Heart right ventricle (tissue), 16 donors: ENCODE data around the gene NECTIN1. TPM values are rescaled to one million over a fixed set of nuclear protein-coding genes. Genes with fewer than 3 reads are reported as not detected.

Experiments used
- ATAC-seq, 8 donors: fragments of 200-7000 bp; cut with Tn5 transposase; one replicate each; pipeline ENCODE4 v1.9.1; 2020; ENCODE audit warnings: mild to moderate bottlenecking in 8 of 8, moderate library complexity in 8 of 8, moderate number of reproducible peaks in 1 of 8
- DNase-seq, 2 donors: peaks; one replicate each; pipeline ENCODE4 v3.0.0-alpha.2; 2020
- H3K27ac ChIP-seq, 10 donors: fragments of 200-600 bp; sonication (generic) in 2 of 10; one replicate each; pipeline versions ENCODE4 v1.5.0 to v1.8.0; 2020 to 2022; ENCODE audit warnings: mild to moderate bottlenecking in 3 of 10
- H3K27me3 ChIP-seq, 7 donors: fragments of 200-600 bp; one replicate each; pipeline ENCODE4 v1.8.0; 2021 to 2022; ENCODE audit warnings: mild to moderate bottlenecking in 2 of 7
- H3K36me3 ChIP-seq, 9 donors: fragments of 200-600 bp; sonication (generic) in 1 of 9; one replicate each; pipeline versions ENCODE4 v1.5.0 to v1.8.0; 2020 to 2022; ENCODE audit warnings: mild to moderate bottlenecking in 2 of 9
- H3K4me1 ChIP-seq, 9 donors: fragments of 200-600 bp; sonication (generic) in 1 of 9; one replicate each; pipeline versions ENCODE4 v1.5.0 to v1.8.0; 2020 to 2022; ENCODE audit warnings: mild to moderate bottlenecking in 4 of 9
- H3K4me3 ChIP-seq, 10 donors: fragments of 200-600 bp; sonication (generic) in 2 of 10; one replicate each; pipeline versions ENCODE4 v1.5.0 to v1.8.0; 2020 to 2022; ENCODE audit warnings: mild to moderate bottlenecking in 7 of 10, moderate library complexity in 2 of 10
- H3K9me3 ChIP-seq, 11 donors: fragments of 200-600 bp in 10 of 11; sonication (generic) in 2 of 11; one replicate each; pipeline versions ENCODE4 v1.5.0 to v1.8.0; 2013 to 2022; ENCODE audit warnings: mild to moderate bottlenecking in 2 of 11, control low read depth in 1 of 11, moderate library complexity in 1 of 11
- CTCF ChIP-seq, 9 donors: fragments of 200-600 bp; sonication (generic) in 2 of 9; IDR thresholded peaks; one replicate each; pipeline versions ENCODE4 v1.5.0 to v1.8.0; 2021 to 2022; ENCODE audit warnings: antibody characterized with exemption in 9 of 9, mild to moderate bottlenecking in 5 of 9, moderate library complexity in 1 of 9
- WGBS, 2 donors: extraction: QIAGEN DNeasy Blood & Tissue Kit; methylation state at CpG; one replicate each; pipeline ENCODE4 v1.1.7; 2013; ENCODE audit warnings: inconsistent platforms in 1 of 2; 5-methylcytosine and 5-hydroxymethylcytosine counted together
- intact Hi-C, 10 donors: fragments of 100-400 bp; cut with DNase I; formaldehyde crosslinking; loops; one replicate each; pipeline versions ENCODE4 v1.11.1 to v1.14.2; 2022
- polyA plus RNA-seq, 2 donors: library from polyadenylated mRNA; stranded (reverse); fragments of 200-250 nt; gene quantifications; one replicate each; pipeline ENCODE4 v1.2.3, GENCODE V29; 2013
- total RNA-seq, 10 donors: library from RNA; stranded (reverse); fragmentation: NEBNext Ultra II Directional in 3 of 10; extraction: Animal tissue kit (Norgen Biotek cat#: 25700) in 3 of 10; gene quantifications; one replicate each; pipeline versions ENCODE4 v1.2.1 to v1.2.4, GENCODE V29; 2021 to 2023
- donor health status: Arrhythmogenic right ventricular cardiomyopathy.
- donor health status: ischemic (EF 13 %, LVEDD 7.1; RV severe dilation, severe dysfunction).
- donor health status: healthy with polysubstance abuse.
- donor health status: DM: no; HTN: yes; CAD: no.
- donor health status: DM: no; HTN: no; CAD: no.
- donor health status: ischemic (EF 25% LVEDD 6.9; RV normal size, moderate dysfunction).
- donor health status: ischemic (EF 25% LVEDD 5.7; RV mildly dilated, moderate dysfunction).
- donor health status: healthy.
- donor health status: DM: yes; HTN: yes; CAD: no.
- donor health status: Ischemic cardiomyopathy.
- donor health status: ischemic (EF 35%, LVEDD 5.7; RV mildly dilated, moderate dysfunction).
- donor health status: nonischemic (EF 11% LVEDD 7.7; RV severe dilation, severe dysfunction).
- donor health status: DM: yes; HTN: yes; CAD: no.
- donor health status: PGD.
- donor health status: ischemic (EF 29% LVEDD 5.4; RV normal size, mild dysfunction).
- donor health status: nonischemic (EF 23%, LVEDD 6.1; RV moderate dilation, normal function).

The NECTIN1 gene
- total and polyA plus RNA-seq, 12 donors, result 4.0 to 22.8 (median 10.4) TPM

- TF ChIP-seq CTCF (IDR thresholded peaks at IDR 0.05), result no peak
- Histone ChIP-seq H3K4me3 (no peak overlapping the region), H3K9me3 (no peaks in the 10 kb centered on the region), H3K27me3 (no peaks in the 10 kb centered on the region), H3K4me1 (peaks cover 11 to 46% (median 32%) of the 10 kb centered on the region in 9 donors), H3K27ac (peak overlapping the region in 1 of 10 donors; percentile 20), H3K36me3 (peaks cover 0 to 50% (median 0%) of the 10 kb centered on the region in 9 donors)
- intact Hi-C loops, result loop anchor here in 1 of 10 donors (5.0 kb wide), 1 partner anchor 46 kb away; no protein-coding TSS in a partner anchor
- 79 to 83% methylated on average over 10 of the region's 10 CpGs for whole genome bisulfite sequencing, 2 donors
- DNase-seq (no peak), ATAC-seq (no peak)
Measured at GRCh38 chr11:119676461-119677020, 52.5 kb downstream of the NECTIN1 start.

- TF ChIP-seq CTCF (IDR thresholded peaks at IDR 0.05), result peak in 1 of 9 donors; percentile 4
- DNase-seq (no peak), ATAC-seq (no peak)
- intact Hi-C loops, result loop anchor here in 1 of 10 donors (5.0 kb wide), 1 partner anchor 53 kb away; the partner anchor contains the start of gene NECTIN1
- Histone ChIP-seq H3K27ac (no peak overlapping the region), H3K4me3 (no peak overlapping the region), H3K4me1 (peaks cover 8 to 41% (median 27%) of the 10 kb centered on the region in 9 donors), H3K36me3 (peaks cover 0 to 50% (median 0%) of the 10 kb centered on the region in 9 donors), H3K9me3 (no peaks in the 10 kb centered on the region), H3K27me3 (no peaks in the 10 kb centered on the region)
- 72 to 82% methylated on average over 15 of the region's 15 CpGs for WGBS, 2 donors
Measured at GRCh38 chr11:119673759-119674336, 55.2 kb downstream of the NECTIN1 start.

- intact Hi-C loops, result loop anchor here in 1 of 10 donors (5.0 kb wide), 1 partner anchor 54 kb away; the partner anchor contains the start of gene NECTIN1
- DNase-seq, result no peak
- 87 to 92% methylated on average over 13 of the region's 13 CpGs for WGBS, 2 donors
- no peak for TF ChIP-seq CTCF (IDR thresholded peaks at IDR 0.05)
- Histone ChIP-seq H3K4me3 (no peak overlapping the region), H3K9me3 (no peaks in the 10 kb centered on the region), H3K4me1 (peaks cover 8 to 41% (median 27%) of the 10 kb centered on the region in 9 donors), H3K27me3 (no peaks in the 10 kb centered on the region), H3K27ac (peak overlapping the region in 4 of 10 donors; percentile 19 to 58 (median 34)), H3K36me3 (peaks cover 0 to 47% (median 0%) of the 10 kb centered on the region in 9 donors)
- ATAC-seq, result no peak
Measured at GRCh38 chr11:119673052-119673758, 55.8 kb downstream of the NECTIN1 start.

GRCh38 chr11:119672597-119672996 lies 56.4 kb downstream of the NECTIN1 start:
- intact Hi-C loops, result loop anchor here in 1 of 10 donors (5.0 kb wide), 1 partner anchor 55 kb away; the partner anchor contains the start of gene NECTIN1
- Histone ChIP-seq H3K4me3 (no peak overlapping the region), H3K9me3 (no peaks in the 10 kb centered on the region), H3K27ac (peak overlapping the region in 7 of 10 donors; percentile 3 to 58 (median 43)), H3K27me3 (no peaks in the 10 kb centered on the region), H3K4me1 (peaks cover 8 to 41% (median 27%) of the 10 kb centered on the region in 9 donors), H3K36me3 (peaks cover 0 to 42% (median 0%) of the 10 kb centered on the region in 9 donors)
- DNase-seq (no peak), ATAC-seq (no peak)
- no peak for TF ChIP-seq CTCF (IDR thresholded peaks at IDR 0.05)
- 91 to 92% methylated on average over 7 of the region's 7 CpGs for WGBS, 2 donors
